NCI-H1436 (cell line): Measurements from ENCODE around the gene SLC5A1.

Source experiments
- DNase-seq: peaks from one replicate; lab custom pipeline; 2025; lab: John Stamatoyannopoulos, UW

Gene SLC5A1

GRCh38 chr22:32050678-32051515 is 7.8 kb downstream of the SLC5A1 start:
- DNase-seq = peak; percentile 42

GRCh38 chr22:32052244-32052643 is 9.2 kb downstream of the SLC5A1 start:
- no peak for DNase-seq

- DNase-seq = no peak
Observed at GRCh38 chr22:32052936-32053791, 10.1 kb downstream of the SLC5A1 start.

- DNase-seq = no peak
Observed at GRCh38 chr22:32055069-32055468, 12.0 kb downstream of the SLC5A1 start.

- DNase-seq = no peak
Observed at GRCh38 chr22:32058656-32059260, 15.7 kb downstream of the SLC5A1 start.

GRCh38 chr22:32059426-32059825 is 16.4 kb downstream of the SLC5A1 start:
- DNase-seq = no peak

- no peak for DNase-seq
Observed at GRCh38 chr22:32063701-32064100, 20.6 kb downstream of the SLC5A1 start.

- no peak for DNase-seq
Observed at GRCh38 chr22:32066820-32067219, 23.8 kb downstream of the SLC5A1 start.

- no peak for DNase-seq
Observed at GRCh38 chr22:32067613-32068012, 24.6 kb downstream of the SLC5A1 start.

- DNase-seq = no peak
Observed at GRCh38 chr22:32069579-32070372, 26.7 kb downstream of the SLC5A1 start.

- no peak for DNase-seq
Observed at GRCh38 chr22:32073262-32073661, 30.2 kb downstream of the SLC5A1 start.

- no peak for DNase-seq
Observed at GRCh38 chr22:32073823-32074380, 30.8 kb downstream of the SLC5A1 start.

GRCh38 chr22:32075997-32076760 is 33.1 kb downstream of the SLC5A1 start:
- no peak for DNase-seq

- no peak for DNase-seq
Observed at GRCh38 chr22:32076761-32077084, 33.7 kb downstream of the SLC5A1 start.

GRCh38 chr22:32077151-32077550 is 34.1 kb downstream of the SLC5A1 start:
- DNase-seq = no peak

GRCh38 chr22:32079130-32080089 is 36.3 kb downstream of the SLC5A1 start:
- DNase-seq = no peak

- DNase-seq = peak; percentile 38
Observed at GRCh38 chr22:32080904-32081303, 37.8 kb downstream of the SLC5A1 start.

GRCh38 chr22:32082331-32082730 is 39.3 kb downstream of the SLC5A1 start:
- DNase-seq = no peak

- DNase-seq = no peak
Observed at GRCh38 chr22:32083000-32083399, 39.9 kb downstream of the SLC5A1 start.

- DNase-seq = no peak
Observed at GRCh38 chr22:32083814-32084213, 40.8 kb downstream of the SLC5A1 start.
